Mesodermal cell (in vitro differentiated cells): ENCODE measurements around the gene PCYT2.

Source experiments
- H3K27ac ChIP-seq: 2 replicates; pipeline ENCODE4 v1.7.0; 2013; ENCODE audit warnings: mild to moderate bottlenecking, low read depth, low read length, moderate library complexity; ENCODE audit not compliant: severe bottlenecking
- H3K36me3 ChIP-seq: 2 replicates; pipeline ENCODE4 v1.7.1; 2013; ENCODE audit warnings: mild to moderate bottlenecking, low read length, moderate library complexity; ENCODE audit not compliant: control insufficient read depth, insufficient read depth
- H3K4me1 ChIP-seq: one replicate; pipeline ENCODE4 v1.7.1; 2013; ENCODE audit warnings: mild to moderate bottlenecking, low read length; ENCODE audit not compliant: insufficient read depth, control insufficient read depth, poor library complexity, severe bottlenecking
- H3K4me3 ChIP-seq: 2 replicates; pipeline ENCODE4 v1.7.0; 2013; ENCODE audit warnings: low read length, control low read depth, mild to moderate bottlenecking; ENCODE audit not compliant: insufficient read depth, poor library complexity, severe bottlenecking; ENCODE audit errors: extremely low read depth
- H3K9me3 ChIP-seq: 2 replicates; pipeline ENCODE4 v1.7.1; 2013; ENCODE audit warnings: mild to moderate bottlenecking, low read length, moderate library complexity; ENCODE audit not compliant: control insufficient read depth
- WGBS, 2 experiments: methylation state at CpG; one replicate each; pipeline ENCODE4 v1.1.5; 2013; ENCODE audit warnings: missing lambda C conversion rate in 2 of 2; ENCODE audit not compliant: insufficient coverage in 2 of 2; 5-methylcytosine and 5-hydroxymethylcytosine counted together

PCYT2 gene

GRCh38 chr17:81877569-81877968 lies 33.6 kb downstream of the PCYT2 start:
- H3K27ac ChIP-seq: no peak overlapping the region
- H3K4me1 ChIP-seq: no peaks in the 10 kb centered on the region
- H3K36me3 ChIP-seq: peaks cover 51% of the 10 kb centered on the region
- no peaks in the 10 kb centered on the region for H3K9me3 ChIP-seq
- no peak overlapping the region for H3K4me3 ChIP-seq
- WGBS, 2 experiments: 87 to 96% methylated on average over 3 of the region's 5 CpGs

GRCh38 chr17:81871387-81872230 lies 39.6 kb downstream of the PCYT2 start:
- peaks cover 33% of the 10 kb centered on the region for H3K36me3 ChIP-seq
- WGBS, 2 experiments: 7% methylated on average over 68 to 83 of the region's 86 CpGs
- peaks cover 28% of the 10 kb centered on the region for H3K4me1 ChIP-seq
- H3K9me3 ChIP-seq: no peaks in the 10 kb centered on the region
- peak overlapping the region; percentile 93 for H3K27ac ChIP-seq
- peak overlapping the region; percentile 86 for H3K4me3 ChIP-seq

GRCh38 chr17:81870981-81871386 lies 40.2 kb downstream of the PCYT2 start, which contains the start of gene ARHGDIA:
Gene ARHGDIA, minus strand, starts transcription at chr17:81871337. Its CDS starts 1,407 bp downstream, at chr17:81869930.
- WGBS, 2 experiments: 0% methylated on average over 35 to 38 of the region's 64 CpGs
- peaks cover 32% of the 10 kb centered on the region for H3K4me1 ChIP-seq
- H3K4me3 ChIP-seq: peak within 1 kb of the TSS; percentile 86
- peak within 1 kb of the TSS; percentile 93 for H3K27ac ChIP-seq
- H3K36me3 ChIP-seq: peaks cover 38% of the 10 kb centered on the region
- no peaks in the 10 kb centered on the region for H3K9me3 ChIP-seq

GRCh38 chr17:81870131-81870980 lies 40.8 kb downstream of the PCYT2 start:
- WGBS, 2 experiments: 1% methylated on average over 57 to 59 of the region's 65 CpGs

GRCh38 chr17:81869221-81870130 lies 41.7 kb downstream of the PCYT2 start:
- Histone ChIP-seq H3K27ac (peak overlapping the region; percentile 82), H3K4me3 (peak overlapping the region; percentile 86), H3K36me3 (peaks cover 53% of the 10 kb centered on the region), H3K9me3 (no peaks in the 10 kb centered on the region), H3K4me1 (peaks cover 41% of the 10 kb centered on the region)
- 43 to 52% methylated on average over 38 to 49 of the region's 52 CpGs for WGBS, 2 experiments

More at GRCh38 chr17:81870131-81870980, 40.8 kb downstream of the PCYT2 start:
- Histone ChIP-seq H3K4me1 (peaks cover 37% of the 10 kb centered on the region), H3K27ac (peak overlapping the region; percentile 82), H3K9me3 (no peaks in the 10 kb centered on the region), H3K36me3 (peaks cover 44% of the 10 kb centered on the region), H3K4me3 (peak overlapping the region; percentile 86)

GRCh38 chr17:81868674-81869220 lies 42.5 kb downstream of the PCYT2 start:
- H3K4me3 ChIP-seq: no peak overlapping the region
- peak overlapping the region; percentile 82 for H3K27ac ChIP-seq
- 68 to 82% methylated on average over 24 to 30 of the region's 30 CpGs for WGBS, 2 experiments
- H3K4me1 ChIP-seq: peaks cover 41% of the 10 kb centered on the region
- no peaks in the 10 kb centered on the region for H3K9me3 ChIP-seq
- H3K36me3 ChIP-seq: peaks cover 60% of the 10 kb centered on the region

GRCh38 chr17:81867991-81868673 lies 43.1 kb downstream of the PCYT2 start:
- H3K9me3 ChIP-seq: no peaks in the 10 kb centered on the region
- no peak overlapping the region for H3K4me3 ChIP-seq
- WGBS, 2 experiments: 76 to 82% methylated on average over 17 to 23 of the region's 28 CpGs
- H3K27ac ChIP-seq: peak overlapping the region; percentile 82
- peaks cover 41% of the 10 kb centered on the region for H3K4me1 ChIP-seq
- peaks cover 66% of the 10 kb centered on the region for H3K36me3 ChIP-seq

- Histone ChIP-seq H3K9me3 (no peaks in the 10 kb centered on the region), H3K36me3 (peaks cover 73% of the 10 kb centered on the region), H3K4me1 (peaks cover 41% of the 10 kb centered on the region), H3K4me3 (no peak overlapping the region), H3K27ac (peak overlapping the region; percentile 82)
- WGBS, 2 experiments: 84% methylated on average over 18 to 23 of the region's 23 CpGs
These were observed 43.8 kb downstream of the PCYT2 start for GRCh38 chr17:81867170-81867990.
